H1 (cell line): Measurements from ENCODE around the gene CSF3. TPM values are rescaled to one million over a fixed set of nuclear protein-coding genes. Genes with fewer than 3 reads are reported as not detected.
A peak's percentile ranks its signal among the peaks of the same experiment; 100 is the strongest.

Experiments used
- CTCF ChIA-PET: fragments of 300-600 bp; sonication (Branson Sonifier 250); formaldehyde crosslinking; loops from one replicate; lab custom pipeline; 2021; ENCODE audit not compliant: partially characterized antibody; lab: Charles Lee
- POLR2A ChIA-PET: fragments of 300-600 bp; sonication (Branson Sonifier 250); formaldehyde crosslinking; loops from one replicate; lab custom pipeline; 2021; ENCODE audit warnings: inconsistent platforms; ENCODE audit not compliant: partially characterized antibody; lab: Charles Lee
- DNase-seq, 2 experiments: peaks; one replicate each; pipeline versions ENCODE4 v3.0.0 to v3.0.0-alpha.2; 2010 to 2022; ENCODE audit warnings: low spot score in 2 of 2, low read depth in 1 of 2, mixed read lengths in 1 of 2
- FAIRE-seq: peaks from 2 replicates; lab custom pipeline; 2011; peaks lifted over from hg19 to GRCh38; lab: Jason Lieb, UNC
- H2AFZ ChIP-seq: 2 replicates; pipeline ENCODE4 v1.8.1; 2012; ENCODE audit warnings: low read length, inconsistent platforms
- H2AK5ac ChIP-seq: 2 replicates; pipeline ENCODE4 v1.6.1; 2013; ENCODE audit warnings: low read depth, low read length
- H2BK120ac ChIP-seq: replicated peaks from 2 replicates; pipeline ENCODE3; 2013; ENCODE audit warnings: low read depth, low read length, inconsistent platforms
- H2BK12ac ChIP-seq: 2 replicates; pipeline ENCODE4 v1.6.1; 2013; ENCODE audit warnings: low read depth, low read length
- H2BK15ac ChIP-seq: 2 replicates; pipeline ENCODE4 v1.6.1; 2013; ENCODE audit warnings: low read length
- H2BK20ac ChIP-seq: 2 replicates; pipeline ENCODE4 v1.6.1; 2013; ENCODE audit warnings: low read length
- H2BK5ac ChIP-seq: 2 replicates; pipeline ENCODE4 v1.6.1; 2013; ENCODE audit warnings: low read depth, low read length
- H3K14ac ChIP-seq: 2 replicates; pipeline ENCODE4 v1.6.1; 2013; ENCODE audit warnings: inconsistent platforms; ENCODE audit not compliant: insufficient read length
- H3K18ac ChIP-seq: 2 replicates; pipeline ENCODE4 v1.6.1; 2013; ENCODE audit warnings: low read length; ENCODE audit errors: extremely low read depth
- H3K23ac ChIP-seq: 2 replicates; pipeline ENCODE4 v1.6.1; 2013; ENCODE audit warnings: inconsistent platforms; ENCODE audit not compliant: insufficient read length
- H3K23me2 ChIP-seq: 2 replicates; pipeline ENCODE4 v1.6.1; 2013; ENCODE audit warnings: low read depth, low read length
- H3K27ac ChIP-seq: 2 replicates; pipeline ENCODE4 v1.6.1; 2011; ENCODE audit warnings: low read depth, low read length, inconsistent platforms
- H3K27me3 ChIP-seq, 4 experiments: replicated peaks in 1 of 4; 1 replicate in 1 of 4; 2 replicates in 3 of 4; pipeline versions ENCODE4 v1.6.1 to v1.8.1; 2011 to 2013; ENCODE audit warnings: low read length in 3 of 4, mild to moderate bottlenecking in 3 of 4, inconsistent platforms in 2 of 4, mixed read lengths in 2 of 4, moderate library complexity in 1 of 4; ENCODE audit not compliant: control insufficient read depth in 3 of 4, insufficient read depth in 3 of 4; ENCODE audit errors: extremely low read depth in 1 of 4
- H3K36me3 ChIP-seq, 4 experiments: 2 replicates each; pipeline versions ENCODE4 v1.6.1 to v1.8.1; 2011 to 2013; ENCODE audit warnings: mild to moderate bottlenecking in 4 of 4, low read length in 3 of 4, moderate library complexity in 2 of 4, control low read depth in 1 of 4, inconsistent platforms in 1 of 4; ENCODE audit not compliant: insufficient read depth in 4 of 4, control insufficient read depth in 2 of 4
- H3K4ac ChIP-seq: replicated peaks from 2 replicates; pipeline ENCODE3; 2013; ENCODE audit warnings: low read length, low read depth, mixed read lengths, inconsistent platforms; ENCODE audit not compliant: insufficient read length
- H3K4me1 ChIP-seq, 4 experiments: replicated peaks in 1 of 4; 1 replicate in 1 of 4; 2 replicates in 3 of 4; pipeline versions ENCODE4 v1.6.1 to v1.8.1; 2011 to 2013; ENCODE audit warnings: low read length in 3 of 4, inconsistent platforms in 2 of 4, mixed read lengths in 1 of 4; ENCODE audit not compliant: insufficient read depth in 4 of 4, control insufficient read depth in 3 of 4
- H3K4me2 ChIP-seq, 2 experiments: 2 replicates each; pipeline versions ENCODE4 v1.6.1 to v1.8.1; 2011 to 2013; ENCODE audit warnings: low read depth in 2 of 2, low read length in 2 of 2, control low read depth in 1 of 2, inconsistent platforms in 1 of 2, mild to moderate bottlenecking in 1 of 2; ENCODE audit not compliant: insufficient read depth in 1 of 2
- H3K4me3 ChIP-seq, 4 experiments: fragments of 200-600, 300-600 bp in 1 of 4; sonication (generic), shearing (Covaris generic), sonication (Bioruptor Twin) in 1 of 4; 2 replicates each; pipeline versions ENCODE4 v1.5.1 to v1.8.1; 2011 to 2016; ENCODE audit warnings: low read length in 4 of 4, low read depth in 3 of 4, control low read depth in 2 of 4, inconsistent platforms in 2 of 4, mild to moderate bottlenecking in 2 of 4, mixed read lengths in 1 of 4, moderate library complexity in 1 of 4; ENCODE audit not compliant: insufficient read depth in 2 of 4; ENCODE audit errors: extremely low read depth in 1 of 4
- H3K56ac ChIP-seq: replicated peaks from 2 replicates; pipeline ENCODE3; 2013; ENCODE audit warnings: low read depth, mild to moderate bottlenecking, mixed read lengths, low read length, inconsistent platforms; ENCODE audit not compliant: insufficient read length
- H3K79me1 ChIP-seq: 2 replicates; pipeline ENCODE4 v1.6.1; 2013; ENCODE audit warnings: low read depth, low read length, control low read depth
- H3K79me2 ChIP-seq, 2 experiments: 2 replicates each; pipeline versions ENCODE4 v1.6.1 to v1.8.1; 2012 to 2013; ENCODE audit warnings: low read length in 2 of 2, mild to moderate bottlenecking in 2 of 2, inconsistent platforms in 1 of 2; ENCODE audit not compliant: insufficient read depth in 2 of 2, control insufficient read depth in 1 of 2
- H3K9ac ChIP-seq, 4 experiments: replicated peaks in 1 of 4; 1 replicate in 1 of 4; 2 replicates in 3 of 4; pipeline versions ENCODE4 v1.6.1 to v1.8.1; 2011 to 2013; ENCODE audit warnings: low read depth in 3 of 4, low read length in 3 of 4, control low read depth in 2 of 4, mild to moderate bottlenecking in 2 of 4, moderate library complexity in 2 of 4, inconsistent platforms in 1 of 4; ENCODE audit errors: extremely low read depth in 1 of 4
- H3K9me3 ChIP-seq, 2 experiments: 2 replicates each; pipeline versions ENCODE4 v1.6.1 to v1.8.1; 2012 to 2013; ENCODE audit warnings: mild to moderate bottlenecking in 2 of 2, moderate library complexity in 2 of 2, control low read depth in 1 of 2, inconsistent platforms in 1 of 2, low read depth in 1 of 2, low read length in 1 of 2, mixed read lengths in 1 of 2; ENCODE audit not compliant: insufficient read depth in 2 of 2
- H4K20me1 ChIP-seq, 2 experiments: replicated peaks in 1 of 2; 2 replicates each; pipeline versions ENCODE3 to v1.8.1; 2011 to 2013; ENCODE audit warnings: inconsistent platforms in 2 of 2, low read length in 2 of 2, mild to moderate bottlenecking in 1 of 2; ENCODE audit not compliant: insufficient read depth in 2 of 2, control insufficient read depth in 1 of 2
- H4K5ac ChIP-seq: 2 replicates; pipeline ENCODE4 v1.6.1; 2013; ENCODE audit warnings: low read length, low read depth, mixed read lengths, inconsistent platforms; ENCODE audit not compliant: insufficient read length
- H4K8ac ChIP-seq: 2 replicates; pipeline ENCODE4 v1.8.0; 2013; ENCODE audit warnings: mild to moderate bottlenecking, moderate library complexity, low read length, inconsistent platforms; ENCODE audit not compliant: insufficient read depth; ENCODE audit errors: extremely low read depth
- H4K91ac ChIP-seq: replicated peaks from 2 replicates; pipeline ENCODE3; 2013; ENCODE audit warnings: low read length, mixed read lengths, inconsistent platforms; ENCODE audit not compliant: insufficient read length
- BACH1 ChIP-seq: IDR thresholded peaks from 2 replicates; pipeline ENCODE4 v1.6.1; 2012; ENCODE audit warnings: low read length, improper control_type of control experiment
- CTBP2 ChIP-seq: IDR thresholded peaks from 2 replicates; pipeline ENCODE4 v1.7.0; 2011; ENCODE audit warnings: borderline replicate concordance, mild to moderate bottlenecking, moderate library complexity, mixed read lengths, low read length; ENCODE audit not compliant: insufficient read depth, insufficient read length
- EGR1 ChIP-seq: IDR thresholded peaks from 2 replicates; pipeline ENCODE4 v1.6.1; 2011; ENCODE audit warnings: low read depth, low read length, borderline replicate concordance
- FOSL1 ChIP-seq: IDR thresholded peaks from 2 replicates; pipeline ENCODE4 v1.6.1; 2011; ENCODE audit warnings: mild to moderate bottlenecking, low read depth, low read length, moderate library complexity; ENCODE audit not compliant: insufficient read depth
- PHF8 ChIP-seq: fragments of 200-600 bp; sonication (generic); conservative IDR thresholded peaks from 2 replicates; pipeline ENCODE4 v1.7.1; 2012; ENCODE audit warnings: low read depth, mild to moderate bottlenecking, inconsistent platforms, low read length, moderate library complexity
- SP2 ChIP-seq: IDR thresholded peaks from 2 replicates; pipeline ENCODE4 v1.6.1; 2012; ENCODE audit warnings: mild to moderate bottlenecking, low read length, inconsistent platforms
- SUZ12 ChIP-seq: fragments of 200-600 bp; sonication (generic); IDR thresholded peaks from 2 replicates; pipeline ENCODE4 v1.6.1; 2012; ENCODE audit warnings: mild to moderate bottlenecking, inconsistent platforms, low read length, moderate library complexity, mixed read lengths
- TAF7 ChIP-seq: optimal IDR thresholded peaks from 2 replicates; pipeline ENCODE3; 2011; ENCODE audit warnings: low read depth, mild to moderate bottlenecking, inconsistent platforms, low read length, moderate library complexity, borderline replicate concordance
- whole genome bisulfite sequencing, 2 experiments: shearing (Covaris generic) in 1 of 2; methylation state at CpG; one replicate each; pipeline versions ENCODE4 v1.1.6 to v1.1.7; 2013 to 2015; ENCODE audit warnings: low lambda C conversion rate in 2 of 2, mixed read lengths in 2 of 2, inconsistent platforms in 1 of 2, low coverage in 1 of 2, missing lambda C conversion rate in 1 of 2; ENCODE audit not compliant: insufficient replicate concordance in 2 of 2, insufficient coverage in 1 of 2, insufficient read length in 1 of 2; ENCODE audit errors: extremely low coverage in 1 of 2, missing lambda C conversion rate in 1 of 2; 5-methylcytosine and 5-hydroxymethylcytosine counted together
- polyA plus RNA-seq, 7 experiments: library from polyadenylated mRNA; depleted of rRNA in 3 of 7; stranded (reverse) in 5 of 7; unstranded in 2 of 7; fragments of >200 nt in 5 of 7; fragments of 200-250 nt in 2 of 7; gene quantifications; 1 replicate in 5 of 7; 2 replicates in 1 of 7; 4 replicates in 1 of 7; pipeline versions ENCODE4 v1.2.1 to v1.2.3, GENCODE V29; 2011 to 2013; ENCODE audit warnings: missing spikeins in 2 of 7, mixed read lengths in 2 of 7
- total RNA-seq: library from RNA; stranded (reverse); fragmentation: NEBNext Ultra II Directional; extraction: Animal tissue kit (Norgen Biotek cat#: 25700); gene quantifications from 2 replicates; pipeline ENCODE4 v1.2.1, GENCODE V29; 2021
- TF ChIP-seq, protein P1 (sequence below): IDR thresholded peaks from 2 replicates; pipeline ENCODE4 v1.6.1; 2012; ENCODE audit warnings: inconsistent platforms
- TF ChIP-seq, protein P2 (sequence below): IDR thresholded peaks from 2 replicates; pipeline ENCODE4 v1.6.1; 2012; ENCODE audit warnings: low read length, inconsistent platforms

CSF3 gene
- total and polyA plus RNA-seq, 2 of the 8 experiments (the other 6 are each of a cell fraction or from before 2014, with no cell fraction given), result 0.03 TPM; not detected in 1

DNA sequence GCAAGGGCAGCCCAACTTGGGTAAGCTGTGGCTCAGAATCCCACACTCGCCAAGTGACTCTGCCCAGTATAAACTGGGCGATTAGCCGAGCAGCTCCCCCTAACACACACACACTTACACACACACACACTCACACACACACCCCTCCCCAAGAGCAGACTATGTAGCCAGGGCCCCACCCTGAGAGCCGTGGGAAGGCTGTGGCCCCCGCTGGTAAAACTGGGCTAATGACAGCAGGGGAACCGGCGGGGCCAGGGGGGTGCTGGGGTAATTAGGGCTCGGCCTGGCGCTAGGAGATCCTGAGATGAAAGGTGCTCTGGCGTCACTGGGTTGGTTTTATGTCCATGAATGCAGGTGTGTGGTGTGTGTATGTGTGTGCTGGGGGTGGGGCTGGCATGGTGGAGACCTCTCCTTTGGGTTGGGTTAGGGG lies 46.4 kb downstream of the CSF3 start:
- Histone ChIP-seq H3K23me2 (peaks cover 6% of the 10 kb centered on the region; the same call in 1 of the 2 replicates), H3K14ac (no peak overlapping the region), H2BK12ac (0 out of 2 replicates have a peak overlapping the region, but pooled peaks have one; percentile 68), H3K27ac (no peak overlapping the region), H3K79me1 (0 out of 2 replicates have a peak, but pooled peaks cover 3% of the 10 kb centered on the region), H2BK15ac (0 out of 2 replicates have a peak overlapping the region, but pooled peaks have one; percentile 5), H3K4me3 (peak overlapping the region in 3 of 4 experiments; percentile 48 to 78 (median 55); a peak in 4 of 8 replicates), H2BK20ac (0 out of 2 replicates have a peak overlapping the region, but pooled peaks have one; percentile 1), H3K27me3 (peaks cover 0 to 15% (median 10%) of the 10 kb centered on the region in 4 experiments; a peak in 6 of 7 replicates), H4K8ac (no peak overlapping the region; the same call in 1 of the 2 replicates), H4K91ac (no peak overlapping the region), H2BK5ac (0 out of 2 replicates have a peak overlapping the region, but pooled peaks have one; percentile 87), H3K56ac (no peak overlapping the region), H3K36me3 (no peaks in the 10 kb centered on the region), H3K4me2 (peak overlapping the region; percentile 75 to 83; a peak in 2 of 4 replicates), H3K4ac (no peak overlapping the region), H2BK120ac (no peak overlapping the region), H3K9me3 (no peaks in the 10 kb centered on the region), H3K23ac (no peak overlapping the region), H2AFZ (no peak overlapping the region), H2AK5ac (0 out of 2 replicates have a peak overlapping the region, but pooled peaks have one; percentile 25), H4K5ac (no peak overlapping the region), H3K4me1 (peaks cover 21 to 46% (median 31%) of the 10 kb centered on the region in 4 experiments), H3K18ac (no peak overlapping the region), H4K20me1 (peaks cover 0 to 9% of the 10 kb centered on the region in 2 experiments), H3K79me2 (no peaks in the 10 kb centered on the region), H3K9ac (peak overlapping the region in 1 of 4 experiments; percentile 8; a peak in 1 of 7 replicates)
- POLR2A ChIA-PET, result interaction anchor here (1.0 to 4.4 kb wide), 5 partner anchors 13 to 79 kb away, joined by 3 to 64 read pairs (median 3); partner anchors contain the start of gene CASC3
- no peak for DNase-seq
- CTCF ChIA-PET, result interaction anchor here (0.6 to 38.4 kb wide), 7 partner anchors 9 to 103 kb away, joined by 3 to 876 read pairs (median 24); partner anchors contain the start of gene MED24
- FAIRE-seq, result no peak
- WGBS, 2 experiments, result 81% methylated on average over 10 of the region's 10 CpGs; no CpG with 5 or more reads in 1 of the 2 experiments
- TF ChIP-seq, protein P1, sequence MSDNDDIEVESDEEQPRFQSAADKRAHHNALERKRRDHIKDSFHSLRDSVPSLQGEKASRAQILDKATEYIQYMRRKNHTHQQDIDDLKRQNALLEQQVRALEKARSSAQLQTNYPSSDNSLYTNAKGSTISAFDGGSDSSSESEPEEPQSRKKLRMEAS, result no peak
- TF ChIP-seq SP2 (no peak), EGR1 (no peak), CTBP2 (no peak), PHF8 (no peak), TAF7 (no peak), SUZ12 (no peak), BACH1 (no peak), FOSL1 (no peak)
- TF ChIP-seq, protein P2, sequence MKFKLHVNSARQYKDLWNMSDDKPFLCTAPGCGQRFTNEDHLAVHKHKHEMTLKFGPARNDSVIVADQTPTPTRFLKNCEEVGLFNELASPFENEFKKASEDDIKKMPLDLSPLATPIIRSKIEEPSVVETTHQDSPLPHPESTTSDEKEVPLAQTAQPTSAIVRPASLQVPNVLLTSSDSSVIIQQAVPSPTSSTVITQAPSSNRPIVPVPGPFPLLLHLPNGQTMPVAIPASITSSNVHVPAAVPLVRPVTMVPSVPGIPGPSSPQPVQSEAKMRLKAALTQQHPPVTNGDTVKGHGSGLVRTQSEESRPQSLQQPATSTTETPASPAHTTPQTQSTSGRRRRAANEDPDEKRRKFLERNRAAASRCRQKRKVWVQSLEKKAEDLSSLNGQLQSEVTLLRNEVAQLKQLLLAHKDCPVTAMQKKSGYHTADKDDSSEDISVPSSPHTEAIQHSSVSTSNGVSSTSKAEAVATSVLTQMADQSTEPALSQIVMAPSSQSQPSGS, result no peak
